ENCODE data around the gene AFAP1. TPM values are rescaled to one million over a fixed set of nuclear protein-coding genes. Genes with fewer than 3 reads are reported as not detected.

The AFAP1 gene
- total and polyA plus RNA-seq, 2 experiments from 2014 or later = 10.5 to 31.9 TPM

GRCh38 chr4:7915875-7916242, 23.8 kb downstream of the AFAP1 start:
- TF ChIP-seq CTCF (IDR thresholded peaks at IDR 0.05; ENCODE audit: low read depth, low read length) = no peak
- Histone ChIP-seq H3K9me3 (ENCODE audit: low read depth) (no peaks in the 10 kb centered on the region), H3K36me3 (no peaks in the 10 kb centered on the region), H3K27me3 (no peaks in the 10 kb centered on the region), H3K4me1 (ENCODE audit: low read depth) (peaks cover 13% of the 10 kb centered on the region), H3K4me3 (no peak overlapping the region), H3K27ac (no peak overlapping the region)
- no peak for DNase-seq (ENCODE audit: low read depth in 1 of 2, low spot score in 1 of 2)

- no peak overlapping the region for H3K4me3 ChIP-seq
- peaks cover 24% of the 10 kb centered on the region for H3K4me1 ChIP-seq (ENCODE audit: low read depth)
- no peak overlapping the region for H3K27ac ChIP-seq
- no peaks in the 10 kb centered on the region for H3K27me3 ChIP-seq
- H3K9me3 ChIP-seq (ENCODE audit: low read depth) = no peaks in the 10 kb centered on the region
- no peak for DNase-seq (ENCODE audit: low read depth in 1 of 2, low spot score in 1 of 2)
- no peaks in the 10 kb centered on the region for H3K36me3 ChIP-seq
- TF ChIP-seq CTCF (IDR thresholded peaks at IDR 0.05; ENCODE audit: low read depth, low read length) = no peak
Observed at GRCh38 chr4:7912826-7913225, 26.8 kb downstream of the AFAP1 start.

- Histone ChIP-seq H3K27me3 (no peaks in the 10 kb centered on the region), H3K27ac (peak overlapping the region; percentile 99), H3K9me3 (ENCODE audit: low read depth) (no peaks in the 10 kb centered on the region), H3K4me1 (ENCODE audit: low read depth) (peaks cover 34% of the 10 kb centered on the region), H3K4me3 (no peak overlapping the region), H3K36me3 (no peaks in the 10 kb centered on the region)
- peak; percentile 82 to 89 for DNase-seq (ENCODE audit: low read depth in 1 of 2, low spot score in 1 of 2)
- TF ChIP-seq CTCF (IDR thresholded peaks at IDR 0.05; ENCODE audit: low read depth, low read length) = no peak
Observed at GRCh38 chr4:7910952-7911578, 28.6 kb downstream of the AFAP1 start.

- TF ChIP-seq CTCF (IDR thresholded peaks at IDR 0.05; ENCODE audit: low read depth, low read length) = no peak
- Histone ChIP-seq H3K27ac (peak overlapping the region; percentile 99), H3K4me3 (no peak overlapping the region), H3K36me3 (no peaks in the 10 kb centered on the region), H3K9me3 (ENCODE audit: low read depth) (no peaks in the 10 kb centered on the region), H3K27me3 (no peaks in the 10 kb centered on the region), H3K4me1 (ENCODE audit: low read depth) (peaks cover 41% of the 10 kb centered on the region)
- DNase-seq (ENCODE audit: low read depth in 1 of 2, low spot score in 1 of 2) = peak in 1 of 2 donors; percentile 81
Observed at GRCh38 chr4:7910263-7910896, 29.3 kb downstream of the AFAP1 start.

GRCh38 chr4:7909463-7910262, 30.0 kb downstream of the AFAP1 start:
- H3K9me3 ChIP-seq (ENCODE audit: low read depth) = no peaks in the 10 kb centered on the region
- H3K27me3 ChIP-seq = no peaks in the 10 kb centered on the region
- TF ChIP-seq CTCF (IDR thresholded peaks at IDR 0.05; ENCODE audit: low read depth, low read length) = no peak
- H3K36me3 ChIP-seq = no peaks in the 10 kb centered on the region
- peak overlapping the region; percentile 99 for H3K27ac ChIP-seq
- no peak overlapping the region for H3K4me3 ChIP-seq
- DNase-seq (ENCODE audit: low read depth in 1 of 2, low spot score in 1 of 2) = no peak
- peaks cover 47% of the 10 kb centered on the region for H3K4me1 ChIP-seq (ENCODE audit: low read depth)

All from cardiac muscle cell (in vitro differentiated cells and primary cell).